A204.1 (cell line): ENCODE measurements around the gene EFCAB7.
"Not testable (repeated sequence)": the region's sequence is repeated elsewhere in the genome, so short reads cannot be mapped to it uniquely, and the experiment has no call there.

Source experiments
- FAIRE-seq: peaks from 2 replicates; lab custom pipeline; 2012; peaks lifted over from hg19 to GRCh38; lab: Jason Lieb, UNC

The EFCAB7 gene

DNA sequence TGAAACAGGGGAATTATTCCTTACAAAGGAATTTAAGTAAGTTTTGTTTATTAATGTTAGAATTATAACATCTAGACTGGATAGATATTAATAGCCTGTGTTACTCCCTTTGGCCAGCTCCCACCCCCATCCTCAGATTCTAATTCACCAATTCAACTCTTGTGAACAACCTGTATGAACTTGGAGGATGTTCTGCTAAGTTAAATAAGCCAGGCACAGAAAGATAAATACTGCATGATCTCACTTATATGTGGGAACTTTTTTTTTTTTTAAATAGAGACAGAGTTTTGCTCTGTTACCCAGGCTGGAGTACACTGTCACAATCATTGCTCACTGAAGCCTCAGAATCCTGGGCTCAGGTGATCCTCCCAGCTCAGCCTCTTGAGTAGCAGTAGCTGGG lies 32.2 kb downstream of the EFCAB7 start:
- no peak for FAIRE-seq

DNA sequence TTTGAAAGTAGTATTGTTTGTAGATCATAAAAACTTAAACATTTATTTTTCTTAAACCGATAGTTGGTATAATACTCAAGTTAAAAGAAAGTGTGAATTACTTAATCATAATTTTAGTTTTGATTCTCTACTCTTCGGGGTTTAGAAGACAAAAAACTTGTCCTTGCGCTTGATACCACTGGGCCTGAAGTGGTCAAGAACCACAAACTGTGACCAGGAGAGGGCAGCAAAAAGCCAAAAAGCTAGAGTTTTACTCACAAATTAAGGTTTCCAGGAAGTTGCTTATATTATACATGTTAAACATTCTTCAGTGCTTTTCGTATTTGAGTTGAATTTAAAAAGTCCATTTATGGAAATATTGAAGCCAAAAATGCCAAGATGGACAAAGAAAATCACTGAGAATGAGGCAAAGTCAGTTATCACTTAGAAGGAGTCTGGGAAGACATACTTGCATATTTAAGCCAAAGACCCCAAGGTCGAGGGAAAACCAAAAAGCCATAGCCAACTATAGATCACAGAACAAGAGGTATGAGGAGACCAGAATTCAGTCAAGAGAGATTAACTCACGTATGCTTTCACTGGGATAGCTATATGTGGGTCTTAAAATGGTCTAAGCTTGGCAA lies 34.2 kb downstream of the EFCAB7 start:
- peak; percentile 82 for FAIRE-seq

DNA sequence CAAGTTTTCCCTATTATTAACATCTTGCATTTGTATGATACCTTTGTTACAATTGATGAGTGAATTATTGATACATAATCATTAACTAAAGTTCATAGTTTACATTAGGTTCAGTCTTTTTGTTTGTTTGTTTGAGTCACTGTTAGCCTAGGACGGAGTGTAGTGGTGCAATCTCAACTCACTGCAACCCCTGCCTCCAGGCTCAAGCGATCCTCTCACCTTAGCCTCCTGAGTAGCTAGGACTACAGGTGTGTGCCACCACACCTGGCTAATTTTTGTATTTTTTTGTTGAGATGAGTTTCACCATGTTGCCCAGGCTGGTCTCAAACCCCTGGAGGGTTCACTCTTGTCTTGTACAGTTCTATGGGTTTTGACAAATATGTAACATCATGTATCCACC lies 36.0 kb downstream of the EFCAB7 start:
- FAIRE-seq: no peak

DNA sequence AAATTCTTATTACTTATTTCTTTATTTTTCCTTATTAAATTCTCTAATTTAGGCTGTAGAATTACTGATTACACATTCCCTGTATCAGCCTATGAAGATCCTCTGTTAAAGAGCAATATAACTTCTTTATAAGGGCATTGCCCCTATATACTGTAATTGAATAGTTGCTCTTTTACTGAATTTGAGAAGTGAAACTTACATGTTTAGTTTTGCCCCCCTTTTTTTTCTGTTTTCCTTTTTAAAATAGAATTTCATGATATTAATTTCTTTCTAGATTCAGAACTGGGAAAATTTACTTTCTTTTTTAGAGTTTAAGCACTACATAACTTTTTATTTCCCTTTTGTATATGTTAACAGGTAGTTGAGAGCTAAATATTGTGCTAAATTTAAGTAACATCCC lies 40.4 kb downstream of the EFCAB7 start:
- FAIRE-seq: no peak

DNA sequence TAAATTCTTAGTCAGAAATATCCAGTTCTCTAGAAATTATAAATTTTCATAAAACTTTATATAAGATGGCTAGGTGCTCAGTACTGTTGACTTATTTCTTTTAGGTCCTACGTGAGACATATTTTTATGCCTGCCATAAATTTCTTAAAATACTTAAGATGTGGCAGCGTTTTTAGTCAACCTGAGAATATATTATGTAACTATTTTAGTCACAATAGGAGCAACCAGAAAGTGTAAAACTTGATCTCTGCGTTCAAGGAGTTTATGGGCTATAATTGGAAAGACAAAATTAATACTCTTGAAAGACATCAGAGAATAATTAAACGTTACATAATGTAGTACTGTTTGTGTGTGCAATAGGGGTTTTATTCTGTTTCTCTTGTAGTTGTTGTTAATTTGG lies 45.7 kb downstream of the EFCAB7 start:
- FAIRE-seq: no peak

DNA sequence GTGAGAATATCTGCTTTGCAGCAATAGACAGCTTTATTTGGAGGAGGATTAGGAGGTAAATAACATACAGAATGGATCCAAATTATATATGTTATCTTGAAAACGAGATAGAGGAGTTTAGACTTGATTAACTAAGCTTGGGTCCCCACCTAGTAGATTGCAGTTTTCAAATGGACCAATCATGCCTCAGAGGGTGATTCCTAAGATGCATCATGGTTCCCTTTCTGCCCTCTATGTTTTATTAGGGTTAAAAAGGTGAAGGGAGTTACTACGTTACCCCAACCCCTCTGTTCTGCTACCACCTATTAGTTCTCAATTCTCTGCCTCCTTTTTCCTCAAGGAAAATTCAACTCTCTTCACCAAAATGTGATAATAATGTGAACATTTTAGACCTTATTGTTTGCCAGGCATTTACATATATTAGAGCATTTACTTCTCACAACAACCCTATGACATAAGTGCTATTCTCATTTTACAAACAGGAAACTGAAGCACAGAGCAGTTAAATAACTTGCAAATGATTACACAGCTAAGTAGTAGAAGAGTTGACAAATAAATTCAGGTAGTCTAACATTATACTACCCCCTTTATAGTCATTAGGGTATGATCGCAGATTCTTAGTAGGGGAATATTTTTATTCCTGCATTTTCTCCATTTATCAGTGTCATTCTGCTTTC lies 46.5 kb downstream of the EFCAB7 start:
- no peak for FAIRE-seq

DNA sequence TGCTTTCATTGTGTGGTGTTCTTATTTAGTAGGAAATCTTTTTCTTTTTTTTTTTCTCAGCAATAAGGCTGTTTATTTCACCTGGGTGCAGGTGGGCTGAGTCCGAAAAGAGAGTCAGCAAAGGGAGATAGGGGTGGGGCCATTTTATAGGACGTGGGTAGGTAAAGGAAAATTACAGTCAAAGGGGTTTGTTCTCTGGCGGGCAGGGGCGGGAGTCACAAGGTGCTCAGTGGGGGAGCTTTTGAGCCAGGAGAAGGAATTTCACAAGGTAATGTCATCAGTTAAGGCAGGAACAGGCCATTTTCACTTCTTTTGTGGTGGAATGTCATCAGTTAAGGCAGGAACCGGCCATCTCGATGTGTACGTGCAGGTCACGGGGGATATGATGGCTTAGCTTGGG lies 49.4 kb downstream of the EFCAB7 start:
- not testable (repeated sequence) for FAIRE-seq

DNA sequence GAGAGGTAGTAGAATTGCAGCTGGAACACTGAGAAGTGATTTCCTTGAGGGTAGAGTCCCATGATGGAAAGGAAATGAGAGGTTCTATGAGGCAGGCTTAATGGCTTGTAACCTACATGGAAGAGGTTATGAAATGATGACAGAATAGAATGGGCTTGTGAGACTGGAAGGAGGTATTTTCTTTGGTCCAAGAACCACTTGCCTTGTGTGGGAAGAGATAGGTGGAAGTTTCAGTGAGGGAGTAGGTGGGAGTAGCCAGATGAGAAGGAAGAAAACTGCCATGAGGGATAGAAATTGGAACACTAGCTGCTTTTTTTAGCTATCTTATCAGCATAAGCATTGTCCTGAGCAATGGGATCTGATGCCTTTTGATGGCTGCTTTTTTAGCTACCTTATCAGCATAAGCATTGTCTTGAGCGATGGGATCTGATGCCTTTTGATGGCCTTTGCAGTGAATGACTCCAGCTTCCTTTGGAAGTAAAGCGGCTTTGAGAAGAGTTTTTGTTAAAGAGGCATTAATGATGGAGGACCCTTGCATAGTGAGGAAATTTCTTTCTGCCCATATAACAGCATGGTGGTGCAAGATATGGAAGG lies 51.0 kb downstream of the EFCAB7 start:
- not testable (repeated sequence) for FAIRE-seq

DNA sequence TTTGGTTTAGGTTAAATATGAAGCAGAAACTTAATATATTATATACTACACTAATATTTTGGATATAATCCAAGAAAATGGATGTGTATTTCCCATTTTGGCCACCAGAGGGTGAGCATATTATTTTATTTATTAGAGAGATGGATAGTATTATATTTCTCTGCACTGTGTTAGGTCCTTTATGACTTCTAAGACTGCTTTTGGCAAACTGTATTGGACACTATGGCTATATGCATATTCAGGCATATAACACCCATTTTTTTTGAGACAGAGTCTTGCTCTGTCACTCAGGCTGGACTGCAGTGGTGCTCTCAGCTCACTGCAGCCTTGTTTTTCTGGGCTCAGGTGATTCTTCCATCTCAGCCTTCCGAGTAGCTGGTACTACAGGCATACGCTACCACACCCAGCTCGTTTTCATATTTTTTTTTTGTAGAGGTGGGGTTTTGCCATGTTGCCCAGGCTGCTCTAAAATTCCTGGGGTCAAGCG lies 52.1 kb downstream of the EFCAB7 start:
- peak; percentile 94 for FAIRE-seq

DNA sequence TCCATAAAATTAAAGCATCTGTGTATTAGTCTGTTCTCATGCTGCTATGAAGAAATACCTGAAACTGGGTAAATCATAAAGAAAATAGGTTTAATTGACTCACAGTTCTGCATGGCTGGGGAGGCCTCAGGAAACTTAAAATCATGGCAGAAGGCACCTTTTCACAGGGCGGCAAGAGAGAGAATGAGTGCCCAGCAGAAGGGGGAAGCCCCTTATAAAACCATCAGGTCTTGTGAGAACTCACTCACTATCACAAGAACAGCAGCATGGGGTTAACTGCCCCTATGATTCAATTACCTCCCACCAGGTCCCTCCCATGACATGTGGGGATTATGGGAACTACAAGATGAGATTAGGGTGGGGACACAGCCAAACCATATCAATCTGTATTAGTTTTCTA lies 63.0 kb downstream of the EFCAB7 start:
- not testable (repeated sequence) for FAIRE-seq

DNA sequence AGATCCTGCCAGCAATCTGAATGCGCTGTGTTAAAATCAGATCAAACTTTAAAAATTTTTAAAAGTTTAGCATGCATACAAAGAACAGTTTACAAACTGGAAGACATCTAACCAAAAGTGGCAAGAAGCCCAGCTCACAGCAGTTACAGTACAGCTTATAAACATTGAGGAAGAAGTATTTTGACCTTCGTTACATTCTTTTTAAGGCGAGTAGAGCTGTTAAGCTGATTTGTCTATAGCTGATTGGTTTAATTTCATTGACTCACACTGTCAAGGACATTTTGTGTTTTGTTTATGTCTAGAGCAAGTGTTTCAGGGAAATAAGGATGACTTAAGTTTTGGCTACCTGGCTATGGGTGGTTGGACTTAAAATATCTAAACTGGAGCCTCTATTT lies 66.8 kb downstream of the EFCAB7 start:
- no peak for FAIRE-seq

DNA sequence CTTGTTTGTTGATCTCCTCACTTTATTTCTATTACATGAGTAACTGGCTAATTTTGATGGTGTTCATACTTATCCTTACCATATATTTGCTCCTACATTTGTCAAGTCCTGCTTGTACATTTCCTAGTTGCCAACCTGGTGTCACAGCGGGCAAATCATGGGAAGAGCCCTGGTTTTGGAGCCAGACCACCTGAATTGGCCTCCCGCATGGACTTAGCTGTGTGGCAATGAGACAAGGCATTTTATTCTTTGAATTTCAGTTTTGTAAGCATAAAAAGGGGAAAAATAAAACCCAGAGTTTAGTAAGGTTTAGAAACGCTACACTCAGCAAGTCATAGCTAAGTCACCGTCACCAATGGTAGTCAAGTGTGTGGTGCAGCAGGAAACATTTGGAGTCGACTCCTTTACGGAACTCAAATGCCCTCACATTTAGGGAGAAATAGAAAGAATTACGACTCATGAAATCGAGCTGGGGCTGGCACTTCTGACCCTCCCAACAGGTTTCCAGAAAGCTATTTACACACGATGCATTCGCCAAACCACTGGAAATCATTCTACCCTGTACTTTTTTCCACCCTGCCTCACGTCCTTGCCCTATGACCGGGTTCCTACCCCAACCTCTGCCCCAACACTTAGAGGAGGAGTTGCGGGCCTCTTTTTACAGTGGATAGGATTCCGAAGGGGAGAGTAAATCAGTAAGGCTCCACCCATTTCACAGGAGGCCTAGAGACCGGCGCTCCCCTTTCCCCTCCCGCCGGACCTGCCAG lies 69.4 kb downstream of the EFCAB7 start:
- FAIRE-seq: no peak

DNA sequence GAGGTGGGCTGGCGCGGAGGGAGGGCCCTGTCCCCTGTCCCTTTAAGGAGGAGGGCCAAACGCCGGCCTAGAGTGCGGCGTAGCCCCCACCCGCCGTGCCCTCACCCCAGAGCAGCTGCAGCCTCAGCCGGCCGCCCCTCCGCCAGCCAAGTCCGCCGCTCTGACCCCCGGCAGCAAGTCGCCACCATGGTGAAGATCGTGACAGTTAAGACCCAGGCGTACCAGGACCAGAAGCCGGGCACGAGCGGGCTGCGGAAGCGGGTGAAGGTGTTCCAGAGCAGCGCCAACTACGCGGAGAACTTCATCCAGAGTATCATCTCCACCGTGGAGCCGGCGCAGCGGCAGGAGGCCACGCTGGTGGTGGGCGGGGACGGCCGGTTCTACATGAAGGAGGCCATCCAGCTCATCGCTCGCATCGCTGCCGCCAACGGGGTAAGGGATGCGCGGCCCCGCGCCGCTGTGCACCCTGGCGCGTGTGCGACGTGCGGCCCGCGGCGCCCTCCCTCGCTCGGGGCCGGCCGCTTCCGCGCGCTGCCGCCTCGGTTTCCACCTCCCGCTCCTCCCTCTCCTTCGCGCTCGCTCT lies 70.1 kb downstream of the EFCAB7 start, which contains the start of gene PGM1:
Gene PGM1 (plus strand): TSS at position 109 of the 583 bp plus-strand sequence. CDS start 78 bp downstream, at position 187.
- FAIRE-seq: no peak

DNA sequence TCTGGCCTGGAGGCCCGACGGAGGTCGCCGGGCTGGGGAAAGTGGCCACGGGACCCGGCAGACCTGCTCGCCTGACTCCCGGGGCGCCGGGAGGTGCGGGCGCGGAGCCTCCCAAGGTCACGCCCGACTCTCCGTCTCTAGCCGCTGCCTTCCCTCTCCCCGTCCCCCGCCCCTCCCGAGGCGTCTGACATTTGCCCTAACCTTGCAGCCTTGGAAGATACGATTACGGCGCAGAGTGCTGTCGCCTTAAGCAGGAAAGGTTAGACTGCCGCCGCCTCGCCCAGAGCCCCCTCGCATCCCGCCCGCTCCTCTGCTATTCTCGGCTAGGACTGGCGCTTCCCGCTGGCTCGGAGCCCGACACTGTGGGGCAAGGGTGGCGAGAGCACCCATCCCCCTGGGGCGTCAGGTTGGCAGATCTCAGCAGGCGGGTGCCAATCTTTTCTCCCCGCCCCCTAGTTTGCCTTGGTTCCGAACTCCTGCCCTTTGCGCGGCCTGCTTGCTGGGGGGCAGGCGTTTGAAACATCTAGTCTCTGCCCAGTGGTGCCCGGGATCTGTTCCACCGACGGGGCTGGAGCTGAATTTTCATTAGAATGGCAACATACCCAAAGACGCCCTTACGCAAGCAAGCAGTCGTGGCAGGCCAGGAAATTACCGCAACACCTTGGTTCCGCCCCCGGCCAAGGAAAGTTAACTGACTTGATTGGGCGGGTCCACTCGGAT lies 70.7 kb downstream of the EFCAB7 start:
- no peak for FAIRE-seq

DNA sequence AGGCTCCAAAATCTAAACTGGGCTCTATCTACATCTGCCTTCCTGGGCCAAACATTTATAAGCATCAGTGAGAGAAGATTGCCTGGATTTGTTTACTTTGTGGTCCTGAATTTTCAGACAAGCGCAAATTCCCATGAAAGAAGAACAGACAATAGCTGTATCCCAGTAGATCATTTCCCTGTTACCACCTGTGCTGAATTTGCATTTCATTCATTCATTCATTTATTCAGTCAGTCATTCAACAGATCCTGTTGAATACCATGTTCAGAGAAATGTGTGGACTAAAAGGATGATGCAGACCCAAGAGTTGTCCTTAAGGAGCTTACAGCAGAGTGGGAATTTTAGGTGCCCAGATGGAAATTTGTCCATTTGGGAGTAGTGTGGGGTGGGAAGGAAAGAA lies 72.1 kb downstream of the EFCAB7 start:
- FAIRE-seq: no peak

DNA sequence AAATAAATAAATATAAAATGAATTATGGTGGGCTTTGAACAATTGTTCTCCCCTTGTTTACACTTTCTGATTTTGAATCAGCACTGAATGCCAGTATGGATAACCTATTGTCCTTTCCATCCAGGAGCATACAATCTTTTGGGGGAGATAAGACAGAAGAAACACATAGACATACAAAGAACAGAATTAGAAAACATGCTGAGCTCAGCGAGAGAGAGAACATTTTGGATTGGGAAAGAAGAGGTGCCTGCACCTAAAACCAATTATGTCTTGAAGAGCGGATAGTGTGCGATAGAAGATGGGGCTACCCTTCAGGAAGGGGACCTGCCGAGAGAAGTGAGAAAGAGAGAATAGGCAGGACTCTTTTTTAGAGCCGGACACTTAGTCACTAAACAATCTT lies 76.5 kb downstream of the EFCAB7 start:
- no peak for FAIRE-seq

DNA sequence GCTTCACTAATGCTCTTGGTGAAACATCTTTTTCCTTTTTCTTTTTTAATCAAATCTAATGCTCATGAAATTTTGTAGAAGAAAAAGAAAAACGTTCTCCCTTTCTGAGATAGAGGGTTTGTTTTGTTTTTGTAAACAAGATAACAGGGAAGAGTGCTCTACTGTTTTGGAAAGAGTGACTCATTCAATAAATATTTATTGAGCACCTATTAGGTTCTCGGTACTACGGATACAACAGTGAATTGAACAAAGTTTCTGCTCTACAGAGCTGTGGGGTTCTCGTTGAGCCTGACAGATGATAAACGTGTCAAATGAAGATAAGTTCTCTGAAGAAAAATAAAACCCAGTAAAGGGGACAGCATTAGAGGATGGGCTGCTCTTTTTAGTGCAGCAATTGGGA lies 76.9 kb downstream of the EFCAB7 start:
- FAIRE-seq: no peak

DNA sequence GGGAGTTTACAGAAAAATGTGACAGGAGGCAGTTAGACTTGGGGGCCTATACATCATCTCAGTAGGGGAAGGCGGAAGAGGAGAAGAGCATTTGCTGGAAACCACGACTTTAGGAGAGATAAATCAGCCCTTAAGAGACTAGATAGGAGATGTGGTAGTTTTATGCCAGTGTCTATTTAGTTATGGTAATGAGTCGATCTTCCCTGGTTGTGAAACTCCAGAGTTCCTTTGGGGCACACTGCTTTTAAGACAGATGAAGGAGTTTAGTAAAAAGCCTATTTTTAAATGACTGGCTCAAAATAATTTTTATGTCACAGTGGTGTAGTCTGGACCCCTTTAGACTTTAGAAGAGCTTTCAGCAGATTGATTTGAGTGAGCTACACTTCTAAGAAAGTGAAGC lies 77.7 kb downstream of the EFCAB7 start:
- no peak for FAIRE-seq

DNA sequence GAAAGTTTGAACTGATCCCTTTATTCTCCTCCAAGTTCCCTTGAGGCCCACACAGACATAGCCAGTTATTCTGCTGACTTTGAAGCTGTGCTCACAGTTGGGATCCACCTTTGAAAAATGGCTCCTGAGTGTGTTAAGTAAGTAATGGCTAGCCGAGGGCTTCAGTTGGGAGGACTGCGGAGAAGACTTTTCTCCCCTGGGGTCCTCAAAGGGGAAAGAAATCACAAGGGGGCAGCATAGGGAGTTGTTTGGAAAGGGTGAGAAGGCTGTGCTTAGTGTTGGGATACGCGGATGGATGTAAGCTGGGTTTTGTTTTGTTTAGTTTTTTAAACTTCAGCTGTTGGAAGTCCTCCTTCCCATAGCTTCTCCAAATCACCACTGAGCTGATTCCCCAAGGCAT lies 78.1 kb downstream of the EFCAB7 start:
- FAIRE-seq: no peak

DNA sequence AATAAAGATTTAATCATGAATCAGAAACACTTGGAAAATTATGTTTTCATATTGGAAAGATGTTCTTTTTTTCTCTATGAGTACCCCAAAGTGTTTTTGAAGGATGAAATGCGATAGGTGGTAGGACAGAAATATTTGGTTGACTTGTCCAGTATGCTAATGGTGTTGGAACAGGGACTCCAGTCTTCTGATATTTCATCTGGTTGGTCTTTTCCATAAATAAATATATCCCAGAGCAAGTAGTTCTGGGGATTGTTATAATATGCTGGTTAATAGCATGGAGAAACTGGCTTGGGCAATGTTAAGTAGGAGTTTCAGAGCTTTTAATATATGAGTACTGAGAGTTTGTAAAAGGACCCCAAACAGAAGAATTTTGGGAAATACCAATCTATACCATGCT lies 78.6 kb downstream of the EFCAB7 start:
- FAIRE-seq: no peak

DNA sequence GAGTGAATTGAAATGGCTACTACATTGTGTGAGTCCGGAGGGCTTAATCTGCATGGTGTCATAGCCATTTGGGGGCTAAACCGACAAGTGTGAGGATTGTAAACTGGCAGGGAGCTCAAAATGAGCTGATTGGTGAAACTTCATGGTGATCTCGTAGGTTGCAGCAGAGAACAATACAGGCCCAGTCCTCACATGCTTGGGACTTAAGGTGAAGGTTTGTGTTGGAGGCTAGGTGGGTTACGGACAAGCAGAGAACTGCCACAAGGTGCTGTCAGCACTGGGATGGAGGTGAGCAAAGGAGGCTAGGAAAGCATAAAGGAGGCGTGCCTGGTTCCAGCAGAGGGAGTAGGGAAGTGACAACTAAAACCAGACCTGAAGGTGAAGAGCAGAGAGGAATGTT lies 79.3 kb downstream of the EFCAB7 start:
- no peak for FAIRE-seq

DNA sequence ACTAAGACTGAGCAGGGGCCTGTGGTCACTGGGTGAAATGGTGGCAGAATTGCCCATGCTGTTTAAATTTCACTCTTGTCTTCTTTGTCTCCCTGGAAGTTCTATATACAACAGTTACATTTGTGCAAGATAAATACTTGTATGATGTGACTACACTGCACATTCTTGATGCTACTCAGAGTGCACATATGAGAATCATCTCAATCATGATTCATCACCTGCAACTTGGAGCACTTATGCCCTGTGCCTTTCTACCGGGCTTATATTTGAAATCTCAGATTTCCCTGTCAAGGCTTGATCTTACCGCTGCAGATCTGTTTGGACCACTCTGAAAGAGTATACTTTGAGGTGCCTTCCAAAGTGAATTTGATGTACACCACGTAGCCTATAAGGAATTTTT lies 80.5 kb downstream of the EFCAB7 start:
- FAIRE-seq: no peak
